Measurements from ENCODE around the gene ZKSCAN5. TPM values are rescaled to one million over a fixed set of nuclear protein-coding genes. Genes with fewer than 3 reads are reported as not detected.

ZKSCAN5 gene
- total RNA-seq, 1 experiment from 2014 or later = 10.2 TPM

GRCh38 chr7:99540542-99540941 lies 36.1 kb downstream of the ZKSCAN5 start (continued):
- TF ChIP-seq EZH2phosphoT487 (IDR thresholded peaks at IDR 0.05; ENCODE audit: borderline replicate concordance) (no peak), ATF3 (IDR thresholded peaks at IDR 0.05) (no peak), EZH2 (IDR thresholded peaks at IDR 0.05) (no peak)

GRCh38 chr7:99541212-99541611 lies 36.8 kb downstream of the ZKSCAN5 start:
- Histone ChIP-seq H4K20me1 (ENCODE audit: insufficient read depth) (no peaks in the 10 kb centered on the region), H3K4me3 (replicated peaks in 1 of 2; ENCODE audit: low read depth in 1 of 2, low read length in 2 of 2) (no peak overlapping the region), H3K79me2 (ENCODE audit: insufficient read depth, low read length) (no peaks in the 10 kb centered on the region), H2AFZ (ENCODE audit: low read depth, low read length, poor library complexity, severe bottlenecking) (no peak overlapping the region), H3K9me3 (ENCODE audit: control insufficient read depth in 1 of 2, insufficient read depth in 1 of 2, low read depth in 1 of 2, low read length in 2 of 2) (peaks cover 7 to 13% of the 10 kb centered on the region in 2 experiments; a peak in 2 of 4 replicates), H3K4me1 (ENCODE audit: control insufficient read depth in 1 of 2, insufficient read depth in 2 of 2, low read length in 2 of 2) (no peaks in the 10 kb centered on the region), H3K36me3 (ENCODE audit: control insufficient read depth in 1 of 2, insufficient read depth in 2 of 2, low read length in 2 of 2) (no peaks in the 10 kb centered on the region), H3K27me3 (ENCODE audit: insufficient read depth, low read length) (no peaks in the 10 kb centered on the region), H3K9ac (ENCODE audit: low read length) (no peak overlapping the region), H3K27ac (ENCODE audit: low read depth, low read length) (no peak overlapping the region), H3K4me2 (ENCODE audit: low read length) (no peak overlapping the region), H3K9me2 (ENCODE audit: insufficient read depth) (no peaks in the 10 kb centered on the region)
- ATAC-seq = no peak
- RAD21 ChIA-PET (ENCODE audit: low non-redundant PET in 1 of 2, low total read pairs in 2 of 2, uncharacterized antibody in 2 of 2, unreplicated experiment in 2 of 2) = no interaction called here
- no TSS peak for BruUV-seq (replicated peaks)
- intact Hi-C loops (cut with micrococcal nuclease) = no loop called here
- CTCF ChIA-PET = no interaction called here
- no peak for TF ChIP-seq RAD21 (IDR thresholded peaks at IDR 0.05; ENCODE audit: low read depth)
- no peak for TF ChIP-seq ZBTB33 (IDR thresholded peaks at IDR 0.05; ENCODE audit: extremely low read depth, insufficient replicate concordance, low read length)
- TF ChIP-seq POLR2A (IDR thresholded peaks at IDR 0.05; ENCODE audit: borderline replicate concordance, extremely low read depth, insufficient read depth, insufficient read length) = no peak
- TF ChIP-seq SRF (IDR thresholded peaks at IDR 0.05; ENCODE audit: low read depth) = no peak
- TF ChIP-seq EZH2phosphoT487 (IDR thresholded peaks at IDR 0.05; ENCODE audit: borderline replicate concordance) = no peak
- no peak for TF ChIP-seq SP1 (IDR thresholded peaks at IDR 0.05; ENCODE audit: low read depth)
- TF ChIP-seq SIN3A (IDR thresholded peaks at IDR 0.05; ENCODE audit: low read depth) = no peak
- no peak for TF ChIP-seq MAX (IDR thresholded peaks at IDR 0.05)
- TF ChIP-seq POLR2AphosphoS5 (IDR thresholded peaks at IDR 0.05; ENCODE audit: low read depth, low read length) = no peak
- no peak for TF ChIP-seq ATF3 (IDR thresholded peaks at IDR 0.05)
- no peak for TF ChIP-seq FOSL1 (IDR thresholded peaks at IDR 0.05; ENCODE audit: low read depth)
- no peak for TF ChIP-seq YY1 (IDR thresholded peaks at IDR 0.05; ENCODE audit: extremely low read depth, insufficient replicate concordance, low read depth, low read length)
- TF ChIP-seq EZH2 (IDR thresholded peaks at IDR 0.05) = no peak
- TF ChIP-seq TCF7L2 (IDR thresholded peaks at IDR 0.05; ENCODE audit: borderline replicate concordance, extremely low read depth, insufficient read depth, insufficient read length) = no peak
- no peak for TF ChIP-seq EGR1 (IDR thresholded peaks at IDR 0.05; ENCODE audit: low read depth)
- TF ChIP-seq CTCF (IDR thresholded peaks at IDR 0.05 in 2 of 3, conservative IDR thresholded peaks at IDR 0.05 in 1 of 3; ENCODE audit: borderline replicate concordance in 1 of 3, insufficient read depth in 1 of 3, low read depth in 2 of 3, low read length in 2 of 3) = no peak
- POLR2A ChIA-PET = no interaction called here
- DNase-seq (ENCODE audit: low read depth, low spot score) = no peak

Data from HCT116 (cell line).